Activated CD8-positive, alpha-beta memory T cell treated with anti-CD3 and anti-CD28 coated beads, Interleukin-2, amount 50 U/mL, for 1 hour (primary cell): ENCODE measurements around the gene WFDC1.

ENCODE experiments used
- DNase-seq: peaks from one replicate; pipeline ENCODE4 v3.0.0-alpha.2; 2020; ENCODE audit errors: extremely low read depth

WFDC1 gene

GRCh38 chr16:84378099-84378498 lies 83.4 kb downstream of the WFDC1 start:
- no peak for DNase-seq

GRCh38 chr16:84378567-84378966 lies 83.9 kb downstream of the WFDC1 start:
- no peak for DNase-seq

GRCh38 chr16:84379008-84379708 lies 84.5 kb downstream of the WFDC1 start:
- no peak for DNase-seq
